Activated CD4-positive, alpha-beta T cell treated with anti-CD3 and anti-CD28 coated beads, Interleukin-2, amount 50 U/mL, for 48 hours (primary cell): ENCODE results near the gene VAV3.
"Not testable (repeated sequence)": the region's sequence is repeated elsewhere in the genome, so short reads cannot be mapped to it uniquely, and the experiment has no call there.

Experiments used
- DNase-seq, 2 experiments: peaks; one replicate each; pipeline ENCODE4 v3.0.0-alpha.2; 2020

VAV3 gene

DNA sequence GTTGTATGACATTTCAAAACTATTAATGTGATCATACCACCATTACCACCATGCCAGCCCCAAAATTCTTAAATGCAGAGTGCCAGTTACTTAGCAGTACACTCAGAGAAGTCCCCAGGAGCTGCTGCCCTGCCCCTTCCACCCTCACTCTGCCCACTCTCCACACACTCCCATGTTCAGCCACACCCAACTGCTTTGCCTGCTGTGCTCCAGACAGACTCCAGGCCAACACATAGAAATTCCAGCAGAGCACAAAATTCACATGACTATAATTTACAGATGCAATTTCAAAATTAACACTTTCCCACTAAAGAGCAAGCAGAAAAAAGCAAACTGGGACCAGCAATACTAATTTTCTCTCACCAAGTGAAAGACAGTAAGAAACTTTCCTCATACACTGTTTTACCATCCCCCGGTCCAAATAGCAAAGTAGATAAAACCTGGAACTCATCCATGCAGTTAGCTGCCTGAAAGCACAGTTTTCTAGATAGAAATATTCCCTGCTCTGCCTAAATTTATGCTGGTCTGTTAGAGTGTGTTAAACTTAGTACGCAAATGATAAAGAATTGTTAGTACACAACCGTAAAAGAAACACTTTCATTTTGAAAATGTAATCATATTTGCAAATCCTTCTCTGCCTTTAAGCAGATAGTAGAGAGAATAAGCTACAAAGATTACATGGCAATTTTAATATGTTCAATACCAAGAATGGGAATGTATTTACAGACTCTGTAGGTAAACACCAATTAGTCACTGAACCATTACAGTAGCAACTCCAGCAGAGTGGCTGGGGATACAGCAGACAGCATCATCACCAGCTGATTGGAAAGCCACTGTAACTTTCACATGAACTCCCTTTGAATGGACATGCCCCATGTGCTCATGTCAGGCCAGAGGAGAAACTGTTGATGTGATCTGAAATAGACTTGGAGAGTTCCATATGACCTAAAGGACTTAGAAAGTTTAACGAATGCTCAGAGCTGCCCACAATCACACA, 176.5 kb downstream of the VAV3 start:
- DNase-seq = no peak

DNA sequence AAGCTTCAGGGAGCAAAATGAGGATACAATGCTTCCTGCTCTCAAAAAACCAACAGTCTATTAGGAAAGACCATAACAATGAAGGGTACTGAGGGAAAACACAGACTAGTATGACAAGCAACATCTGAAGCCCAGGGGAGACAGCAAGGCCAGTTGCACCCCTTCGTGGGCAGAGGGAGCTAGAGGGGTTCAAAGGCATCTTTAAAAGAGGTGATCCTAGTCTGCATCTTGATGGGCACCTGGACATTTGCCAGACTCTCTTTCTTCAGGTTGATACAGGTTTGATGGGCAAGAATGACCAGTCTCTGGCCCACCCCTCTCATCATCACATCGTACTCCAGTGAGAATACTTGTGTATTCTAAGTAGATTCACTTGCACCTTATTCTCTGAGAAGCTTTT, 177.7 kb downstream of the VAV3 start:
- peak in 1 of 2 experiments; percentile 21 for DNase-seq

DNA sequence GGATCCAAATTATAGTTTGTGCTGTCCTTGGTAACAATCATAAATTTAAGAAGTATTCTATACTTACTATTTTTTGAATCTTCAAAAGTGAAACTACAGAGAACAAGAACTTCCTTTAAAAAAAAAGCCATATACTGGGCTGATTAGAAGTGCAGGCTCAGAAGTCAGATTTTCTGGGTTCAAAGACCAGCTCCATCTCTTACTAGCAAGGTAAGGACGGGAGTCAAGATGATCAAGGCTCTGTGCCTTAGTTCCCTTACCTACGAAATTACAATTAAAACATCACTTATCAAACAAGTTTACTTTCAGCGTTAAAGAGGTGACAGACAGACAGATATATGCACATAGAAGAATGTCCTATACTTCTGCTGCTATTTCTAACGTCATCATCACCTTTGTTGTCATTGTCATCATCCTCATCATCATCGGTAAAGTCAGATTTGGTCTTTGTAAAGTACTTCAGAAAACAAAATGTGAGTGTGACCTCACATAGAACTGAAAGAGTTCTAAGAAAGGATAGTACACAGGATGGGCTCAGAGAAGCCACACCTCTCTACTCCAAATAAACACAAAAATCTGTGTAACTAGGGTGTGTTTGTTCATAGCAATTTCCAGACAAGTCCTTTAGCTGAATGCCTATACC, 178.7 kb downstream of the VAV3 start:
- no peak for DNase-seq

DNA sequence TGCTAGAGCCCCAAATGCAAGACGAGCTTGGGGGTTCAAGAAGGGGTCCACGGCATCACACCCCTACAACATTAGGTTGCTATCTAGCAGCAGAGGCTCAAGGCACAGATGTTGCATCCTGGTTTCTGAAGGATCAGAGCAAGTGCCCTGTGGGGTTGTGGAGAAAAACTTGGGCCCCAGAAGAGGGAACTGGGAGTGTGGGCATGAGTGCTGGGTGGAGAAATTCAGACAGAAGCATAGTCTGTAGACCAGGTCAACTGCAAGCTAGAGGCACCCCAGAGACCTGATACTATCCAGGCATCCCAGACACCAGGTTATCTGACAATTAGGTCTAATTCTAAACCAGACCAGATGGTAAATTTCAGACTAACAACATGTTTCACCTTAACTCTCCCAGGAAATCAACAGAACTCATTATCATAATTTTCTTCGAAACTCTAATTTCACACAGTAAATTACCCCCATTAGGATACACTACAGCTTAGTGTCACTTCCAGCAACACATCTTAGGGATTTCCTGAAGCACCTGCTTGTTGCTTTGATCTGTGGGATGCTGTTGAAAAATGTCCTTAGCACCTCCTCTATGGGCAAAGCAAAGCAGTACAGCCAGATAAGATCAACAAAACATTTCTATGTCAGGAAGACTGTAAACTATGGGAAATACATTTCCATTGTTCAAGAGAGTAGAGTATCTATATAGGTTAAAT, 179.3 kb downstream of the VAV3 start:
- no peak for DNase-seq

DNA sequence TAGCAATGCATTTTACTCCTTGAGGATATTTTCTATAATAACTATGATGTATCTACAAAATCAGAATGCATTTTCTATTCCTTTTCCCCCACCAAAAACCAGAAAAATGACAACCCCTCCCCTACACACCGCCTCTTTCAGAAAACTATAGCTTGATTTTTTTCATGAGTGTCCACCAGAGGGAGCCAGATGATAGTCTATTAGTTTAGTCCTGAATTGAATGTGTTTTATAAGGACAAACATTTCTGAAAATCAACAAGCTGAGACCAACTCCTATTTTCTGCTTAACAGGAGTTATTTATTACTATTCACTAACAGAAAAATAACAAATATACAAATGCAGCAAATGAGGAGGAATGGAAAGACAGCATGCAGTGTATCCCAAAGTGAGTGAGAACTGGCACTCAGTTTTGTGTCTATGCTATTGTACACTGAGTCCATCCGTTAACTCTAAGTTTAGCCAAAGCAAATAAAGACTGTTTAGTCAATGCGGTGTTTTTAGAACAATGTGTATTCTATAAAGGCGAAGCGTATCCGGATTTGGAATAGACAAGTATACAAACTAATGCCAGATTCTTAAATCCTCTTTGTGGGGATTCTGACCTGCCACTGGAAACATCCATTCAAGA, 182.6 kb downstream of the VAV3 start:
- no peak for DNase-seq

DNA sequence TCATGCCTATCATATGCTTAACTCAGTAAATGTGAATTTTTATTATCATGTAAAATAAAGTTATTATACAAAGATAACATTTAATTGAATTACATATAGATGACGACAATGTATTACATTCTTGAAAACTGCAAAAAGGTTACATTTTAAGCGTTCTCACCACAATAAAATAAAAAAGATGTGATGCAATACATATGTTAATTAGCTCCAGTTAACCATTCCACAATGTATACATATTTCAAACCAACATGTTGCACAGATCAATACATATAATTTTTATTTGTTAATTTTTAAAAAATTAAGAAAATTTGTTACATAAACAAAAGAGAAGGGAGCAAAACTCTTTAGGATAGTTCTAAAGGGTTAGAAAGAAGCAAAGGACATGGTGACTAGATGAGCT, 183.7 kb downstream of the VAV3 start:
- no peak for DNase-seq

DNA sequence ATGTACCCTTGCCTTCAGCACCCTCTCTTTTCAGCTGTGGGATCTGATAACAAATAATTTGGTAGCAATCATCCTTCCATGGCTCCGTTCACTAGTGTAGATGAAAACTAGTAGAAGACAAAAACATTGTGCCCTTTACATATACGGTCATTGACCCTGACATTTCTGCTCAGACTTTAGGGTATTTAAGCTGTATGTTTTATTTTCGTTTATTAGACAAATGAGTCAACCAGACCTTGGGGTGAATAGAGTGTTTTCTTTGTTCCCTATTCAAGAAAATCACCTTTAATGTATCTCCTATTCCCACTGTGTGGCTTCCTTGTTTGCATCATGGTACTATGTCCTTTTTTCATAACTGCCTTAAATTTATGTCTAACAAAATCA, 187.3 kb downstream of the VAV3 start:
- no peak for DNase-seq

DNA sequence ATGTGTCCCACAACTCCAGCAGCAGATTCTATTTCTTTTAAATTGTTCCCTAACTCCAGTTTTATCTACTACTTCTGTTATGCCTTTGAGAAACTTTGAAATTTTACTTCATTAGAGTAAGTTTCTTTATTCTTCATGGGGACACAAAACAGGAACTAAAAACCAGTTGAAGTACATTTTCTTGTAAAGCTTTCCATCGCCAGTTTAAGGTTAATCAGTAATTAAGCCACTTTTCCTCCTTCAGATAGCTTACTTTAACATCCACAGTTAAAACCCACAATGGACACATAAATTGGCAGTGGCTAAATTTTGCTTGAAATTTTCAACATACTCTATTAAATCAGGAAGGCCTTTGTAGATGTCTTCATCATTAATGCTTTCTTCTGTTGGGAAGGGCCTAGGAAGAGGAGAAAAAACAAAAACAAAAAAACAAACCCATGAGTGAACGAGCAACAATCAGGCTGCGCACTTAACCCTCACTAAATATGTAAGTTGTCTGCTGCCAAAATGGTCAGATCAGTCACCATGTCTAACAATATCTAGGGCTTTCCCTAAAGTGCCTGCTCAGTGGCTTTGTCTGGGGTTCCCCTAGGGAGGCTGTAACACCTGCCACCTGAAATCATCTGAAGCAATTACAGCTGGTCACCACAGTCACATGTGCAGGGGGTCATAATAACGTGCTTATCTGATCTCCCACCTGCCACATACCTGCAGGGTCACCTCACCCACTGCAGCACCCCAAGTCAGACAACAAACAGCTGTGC, 187.9 kb downstream of the VAV3 start:
- DNase-seq = no peak

DNA sequence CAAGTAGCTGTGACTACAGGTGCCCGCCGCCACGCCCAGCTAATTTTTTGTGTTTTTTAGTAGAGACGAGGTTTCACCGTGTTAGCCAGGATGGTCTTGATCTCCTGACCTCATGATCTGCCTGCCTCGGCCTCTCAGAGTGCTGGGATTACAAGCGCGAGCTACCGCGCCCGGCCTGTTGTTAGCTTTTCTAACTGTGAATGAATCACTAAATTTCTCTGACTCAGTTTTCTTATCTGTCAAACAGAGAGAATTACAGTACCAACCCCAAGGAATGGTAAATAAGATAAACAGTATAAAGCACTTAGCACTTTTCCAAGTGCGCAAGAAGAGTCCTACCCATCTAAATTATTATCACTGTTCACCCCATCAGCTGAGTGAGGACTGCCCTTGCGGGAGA, 193.6 kb downstream of the VAV3 start:
- no peak for DNase-seq

DNA sequence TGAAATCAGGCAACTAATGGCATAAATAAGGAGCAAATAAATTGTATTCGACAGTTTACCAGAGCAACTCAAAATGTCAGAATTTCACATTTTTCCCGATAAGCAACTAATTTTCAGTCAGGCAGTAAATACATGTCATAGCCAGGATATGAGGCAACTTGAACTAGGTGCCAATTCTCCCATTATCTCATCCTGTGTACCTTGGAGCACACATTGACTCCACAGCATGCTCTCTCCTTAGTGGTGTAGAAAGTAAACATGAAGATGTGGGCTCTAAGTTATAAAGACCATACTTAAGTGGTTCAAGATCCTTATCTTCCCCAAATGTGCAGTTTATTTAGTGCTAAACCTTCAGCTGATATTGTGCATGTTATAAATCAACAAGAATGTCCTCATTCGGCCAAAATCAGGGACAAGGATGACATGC, 197.8 kb downstream of the VAV3 start:
- DNase-seq = no peak

DNA sequence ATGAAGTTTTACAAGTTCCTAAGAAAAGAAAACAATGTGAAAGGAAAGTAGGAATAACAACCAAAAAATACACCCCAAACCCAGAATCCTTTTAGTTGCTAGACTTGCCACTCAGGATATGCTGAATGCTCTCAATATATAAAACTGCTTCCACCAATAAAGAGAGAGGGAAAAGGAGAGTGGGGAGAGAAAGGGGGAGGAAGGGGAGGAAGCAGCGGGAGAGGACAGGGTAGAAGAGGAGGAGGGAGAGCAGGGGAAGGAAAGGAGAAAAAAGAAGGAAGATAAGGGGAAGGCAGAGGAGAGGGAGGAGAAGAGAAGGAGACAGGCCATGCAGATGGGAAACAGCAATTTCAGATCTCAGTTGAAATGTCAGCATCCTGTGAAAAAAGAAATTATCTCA, 198.4 kb downstream of the VAV3 start:
- no peak for DNase-seq

DNA sequence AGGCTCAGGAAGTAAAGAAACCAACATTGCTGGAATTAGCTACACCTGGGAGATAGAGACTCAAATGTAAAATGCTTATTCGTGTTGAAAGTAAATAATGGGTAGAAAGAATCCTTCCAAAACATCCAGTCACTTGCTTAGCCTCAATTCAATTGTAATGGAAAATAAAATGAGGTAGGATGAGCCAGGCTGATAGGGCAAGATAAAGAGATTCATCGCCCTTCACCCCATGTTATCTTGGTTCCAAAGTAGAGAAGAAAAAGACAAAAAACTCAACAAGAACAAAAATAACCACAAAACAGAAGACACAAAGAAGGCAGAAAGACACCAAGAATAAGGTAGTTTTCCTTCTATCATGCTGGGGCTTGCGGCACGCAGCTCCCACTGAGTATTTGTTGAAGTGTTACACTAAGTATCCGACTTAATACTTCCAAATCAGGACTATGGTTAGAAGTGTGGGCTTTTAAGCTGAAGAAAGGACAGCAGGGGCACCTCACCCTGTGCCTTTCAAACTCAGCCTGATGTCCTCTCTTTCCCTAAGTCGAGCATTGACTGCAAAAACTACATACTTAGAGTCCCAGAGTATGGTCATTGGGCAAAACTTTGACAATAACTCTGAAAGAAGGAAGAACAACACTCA, 202.1 kb downstream of the VAV3 start:
- no peak for DNase-seq

DNA sequence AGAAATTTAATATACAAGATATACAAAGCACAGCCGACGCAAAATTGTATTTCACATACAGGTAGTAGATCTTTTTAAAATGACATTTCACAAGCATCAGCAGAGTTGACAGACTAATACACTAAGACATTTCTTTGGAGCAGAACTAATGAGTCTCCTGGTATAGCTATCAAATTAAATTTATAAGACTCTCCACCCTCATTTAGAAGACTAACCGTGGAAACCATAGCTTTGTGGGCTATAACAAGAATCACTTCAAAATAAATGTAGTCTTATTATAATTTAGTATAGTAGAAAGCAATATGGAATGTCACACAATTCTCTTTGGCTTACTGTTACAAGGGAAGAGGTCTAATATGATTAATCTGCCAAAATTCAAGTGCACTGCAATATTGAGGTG, 204.9 kb downstream of the VAV3 start:
- DNase-seq = no peak

DNA sequence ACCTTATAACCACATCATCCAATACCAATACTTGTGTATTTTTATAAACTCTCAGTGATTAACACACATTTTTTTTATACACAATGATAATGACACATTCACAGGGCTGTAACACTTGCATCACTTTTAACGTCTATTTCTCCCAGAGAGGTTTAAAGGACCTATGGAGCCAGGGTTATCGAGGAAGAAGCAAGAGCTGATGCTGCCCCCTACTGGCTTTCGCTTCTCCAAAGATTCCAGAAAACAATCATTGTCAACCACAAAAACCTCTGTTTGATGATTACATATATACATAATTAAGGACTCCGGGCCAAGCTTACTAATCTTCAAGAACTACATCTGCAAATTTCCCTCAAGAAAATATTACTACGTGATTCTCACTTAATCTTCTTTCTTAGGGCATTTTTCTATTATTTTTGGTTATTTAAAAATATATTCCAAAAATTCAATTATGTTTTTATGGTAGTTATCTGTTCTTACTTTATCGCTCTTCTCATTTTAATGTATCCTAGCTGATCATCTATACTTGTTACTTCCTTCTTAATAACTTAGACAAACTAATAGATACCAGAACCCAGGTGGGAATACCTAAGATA, 214.5 kb downstream of the VAV3 start:
- peak; percentile 51 to 66 for DNase-seq

DNA sequence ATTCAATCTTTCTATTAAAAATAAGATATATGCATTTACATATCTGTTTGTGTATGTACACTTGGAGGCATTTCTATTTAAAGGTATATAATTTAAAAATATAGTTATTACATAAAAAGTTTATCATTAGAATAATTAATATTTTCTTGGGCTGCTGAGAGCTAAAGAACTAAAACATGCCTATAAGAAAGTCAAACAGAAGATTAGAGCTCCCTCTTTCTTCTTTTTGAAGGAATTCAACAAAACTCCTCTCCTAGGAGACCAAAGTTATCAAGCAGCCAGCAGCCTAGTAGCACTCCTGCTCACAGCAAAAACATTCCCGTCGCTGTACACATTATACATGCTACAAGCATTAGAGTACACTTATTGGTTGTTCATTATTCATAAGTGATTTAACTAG, 216.4 kb downstream of the VAV3 start:
- DNase-seq = no peak

DNA sequence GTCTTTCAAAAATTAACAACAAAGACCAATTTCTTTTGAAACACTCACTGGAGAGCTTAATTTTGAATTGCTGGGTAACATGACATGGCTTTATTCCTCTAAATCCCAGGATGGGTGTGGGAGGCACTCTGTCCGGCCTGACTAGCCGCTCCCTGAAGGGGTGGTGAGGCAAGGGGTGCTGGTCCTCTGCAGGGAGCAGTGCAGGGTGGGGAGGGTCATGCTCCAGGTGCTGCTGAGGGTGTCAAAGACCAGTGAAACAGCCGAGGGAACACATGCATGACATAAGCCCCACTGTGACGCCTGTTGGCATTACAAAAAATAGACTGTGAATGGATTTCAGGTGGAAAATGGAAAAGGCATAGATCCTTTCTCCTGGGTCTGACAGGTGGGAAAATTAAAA, 223.7 kb downstream of the VAV3 start:
- DNase-seq = no peak

DNA sequence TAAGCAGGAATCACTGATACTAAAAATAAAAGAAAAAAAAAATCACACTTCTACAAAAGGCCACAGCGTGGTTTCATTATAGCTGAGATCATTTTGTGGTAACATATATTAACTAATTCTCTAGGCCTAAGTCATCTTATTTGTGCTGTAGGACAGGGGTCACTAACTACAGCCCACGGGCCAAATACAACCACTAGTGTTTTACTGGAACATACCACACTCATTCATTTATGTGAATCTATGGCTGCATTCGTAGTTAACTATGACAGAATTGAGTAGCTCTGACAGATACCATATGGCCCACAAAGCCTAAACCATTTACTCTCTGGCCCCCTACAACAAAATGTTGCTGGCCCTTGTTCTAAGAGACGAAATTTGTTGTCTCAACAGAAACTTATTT, 224.4 kb downstream of the VAV3 start:
- DNase-seq = no peak

DNA sequence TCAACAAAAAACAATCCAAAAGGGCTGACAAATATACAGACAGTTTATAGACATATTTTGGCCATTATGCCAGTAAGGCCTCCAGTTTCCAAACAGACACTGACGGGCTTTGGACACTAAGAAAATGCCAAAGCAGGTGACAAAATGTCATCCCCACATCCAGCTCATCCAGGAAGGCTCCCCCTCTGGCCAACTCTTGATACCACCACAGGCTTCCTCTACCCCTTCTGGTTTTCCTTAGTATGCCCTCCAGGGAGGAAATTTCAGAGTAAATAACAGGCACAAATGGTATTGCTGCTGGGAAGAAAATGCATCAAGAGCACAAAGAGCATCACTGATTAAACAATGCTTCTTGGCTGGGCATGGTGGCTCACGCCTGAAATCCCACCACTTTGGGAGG, 225.3 kb downstream of the VAV3 start:
- no peak for DNase-seq

DNA sequence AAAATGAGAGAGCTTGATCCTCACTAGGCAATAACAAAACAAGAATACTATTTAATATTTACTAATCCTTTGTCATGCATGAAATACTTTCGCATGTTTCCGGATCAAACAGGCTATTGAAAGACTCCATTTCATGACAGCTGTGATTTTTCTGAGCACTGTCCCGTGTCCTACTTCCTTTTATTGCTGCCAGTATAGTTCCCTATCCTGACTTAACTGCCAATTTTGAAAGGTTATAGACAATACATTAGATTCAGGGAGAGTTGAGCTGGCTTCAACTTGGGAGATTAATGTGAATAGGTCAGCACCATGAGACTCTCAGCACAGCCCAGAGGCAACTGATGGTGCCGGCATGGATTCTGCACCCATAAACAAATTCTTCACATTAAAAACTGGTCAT, 225.8 kb downstream of the VAV3 start:
- DNase-seq = no peak

DNA sequence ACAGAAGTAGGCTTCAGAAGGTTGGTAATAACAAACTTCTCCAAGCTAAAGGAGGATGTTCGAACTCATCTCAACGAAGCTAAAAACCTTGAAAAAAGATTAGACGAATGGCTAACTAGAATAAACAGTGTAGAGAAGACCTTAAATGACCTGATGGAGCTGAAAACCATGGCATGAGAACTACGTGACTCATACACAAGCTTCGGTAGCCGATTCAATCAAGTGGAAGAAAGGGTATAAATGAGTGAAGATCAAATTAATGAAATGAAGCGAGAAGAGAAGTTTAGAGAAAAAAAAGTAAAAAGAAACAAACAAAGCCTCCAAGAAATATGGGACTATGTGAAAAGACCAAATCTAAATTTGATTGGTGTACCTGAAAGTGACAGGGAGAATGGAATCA, 231.6 kb downstream of the VAV3 start:
- DNase-seq = not testable (repeated sequence)

DNA sequence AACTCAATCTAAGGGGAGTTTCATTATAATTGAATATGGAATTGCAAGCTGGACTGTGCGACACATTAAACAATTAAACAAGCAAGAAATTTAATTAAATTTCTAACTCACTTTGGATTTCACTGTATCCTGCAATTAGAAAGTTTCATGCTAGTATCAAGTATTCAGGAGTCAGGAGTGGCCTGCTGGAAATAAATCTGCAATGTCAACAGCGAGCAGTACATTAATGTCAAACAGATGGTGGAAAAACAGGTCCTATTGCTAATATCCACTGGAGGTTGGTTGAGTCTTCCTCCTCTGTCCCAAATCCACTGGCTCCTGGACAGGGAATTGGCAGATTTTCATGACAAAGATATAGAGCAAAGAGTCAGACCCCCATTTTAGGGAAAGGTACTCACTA, 237.1 kb downstream of the VAV3 start:
- no peak for DNase-seq

DNA sequence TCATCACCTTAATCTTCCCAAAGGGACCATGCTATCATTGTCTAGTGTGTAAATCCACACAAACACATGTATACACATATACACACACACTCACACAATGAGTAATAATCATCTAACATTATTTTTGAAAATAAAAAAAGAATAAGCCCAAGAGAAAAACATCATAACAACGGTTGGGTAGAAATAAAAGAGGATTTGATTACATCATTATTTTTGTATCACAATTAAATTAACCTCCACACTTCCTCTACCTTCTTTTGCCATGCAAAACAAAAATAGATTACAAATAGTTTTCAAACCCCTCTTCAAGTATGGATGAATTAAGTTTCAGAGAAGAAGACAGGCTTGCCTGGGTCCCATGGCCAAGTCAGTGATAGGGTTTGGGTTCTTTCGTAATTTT, 238.1 kb downstream of the VAV3 start:
- DNase-seq = no peak
